Activated naive CD8-positive, alpha-beta T cell treated with anti-CD3 and anti-CD28 coated beads for 36 hours (primary cell): ENCODE data around the gene BCL6. TPM values are rescaled to one million over a fixed set of nuclear protein-coding genes. Genes with fewer than 3 reads are reported as not detected.
A peak's percentile ranks its signal among the peaks of the same experiment; 100 is the strongest.

Experiments
- DNase-seq: peaks from one replicate; pipeline ENCODE4 v3.0.0; 2021
- H3K27ac Mint-ChIP-seq: one replicate; pipeline ENCODE4 v1.8.0; 2022; ENCODE audit warnings: mild to moderate bottlenecking, moderate library complexity, mixed read lengths
- H3K27me3 Mint-ChIP-seq: one replicate; pipeline ENCODE4 v1.8.0; 2022; ENCODE audit warnings: mild to moderate bottlenecking, mixed read lengths
- H3K36me3 Mint-ChIP-seq: one replicate; pipeline ENCODE4 v1.8.0; 2021; ENCODE audit warnings: mild to moderate bottlenecking, mixed read lengths
- H3K4me1 Mint-ChIP-seq: one replicate; pipeline ENCODE4 v1.8.0; 2021; ENCODE audit warnings: mixed read lengths
- H3K4me3 Mint-ChIP-seq: one replicate; pipeline ENCODE4 v1.8.0; 2022; ENCODE audit warnings: mild to moderate bottlenecking, moderate library complexity, mixed read lengths
- H3K9me3 Mint-ChIP-seq: one replicate; pipeline ENCODE4 v1.8.0; 2022; ENCODE audit warnings: mixed read lengths
- total RNA-seq, 2 experiments: library from RNA; stranded (reverse); gene quantifications; one replicate each; pipeline ENCODE4 v1.2.3, GENCODE V29; 2021

BCL6 gene
- total RNA-seq, 2 experiments from 2014 or later = 8.0 to 8.9 TPM

DNA sequence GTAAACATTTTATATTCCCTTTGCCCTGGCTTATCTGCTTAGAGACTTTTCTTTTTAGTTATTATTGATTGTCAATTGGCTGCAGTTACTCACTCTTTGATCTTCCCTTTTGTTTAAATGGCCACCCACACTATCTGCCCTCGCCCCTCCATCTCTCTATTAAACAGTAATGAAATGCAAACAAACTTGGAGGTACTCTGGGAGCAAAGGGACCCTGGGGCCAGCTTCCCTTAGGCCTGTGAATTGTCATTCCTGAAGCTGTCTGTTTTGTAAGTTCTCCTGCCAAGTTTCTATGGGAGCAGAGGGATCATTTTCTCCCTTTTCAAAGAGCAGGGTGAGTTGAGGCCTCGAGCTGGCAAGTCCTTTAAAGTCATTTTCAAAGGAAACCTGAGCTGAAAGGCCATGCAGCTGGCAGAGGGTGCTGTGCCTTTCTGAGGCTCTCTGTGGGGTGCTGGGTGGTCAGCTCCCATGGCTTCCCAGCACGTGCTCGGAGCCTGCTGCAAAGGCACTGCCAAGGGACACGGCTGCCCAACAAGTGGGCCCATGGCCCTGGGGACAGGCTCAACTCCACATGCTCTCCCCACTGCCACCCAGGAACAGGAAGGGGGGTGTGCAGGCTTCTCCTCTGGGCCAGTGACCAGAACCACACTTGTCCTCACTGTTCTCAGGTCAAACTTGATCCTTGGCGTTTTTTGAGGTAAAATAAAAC is 25.5 kb downstream of the BCL6 start:
- no peak for DNase-seq
- Mint-ChIP-seq H3K36me3 (no peaks in the 10 kb centered on the region), H3K27me3 (no peaks in the 10 kb centered on the region), H3K27ac (no peak overlapping the region), H3K4me1 (no peaks in the 10 kb centered on the region), H3K9me3 (no peaks in the 10 kb centered on the region), H3K4me3 (no peak overlapping the region)

DNA sequence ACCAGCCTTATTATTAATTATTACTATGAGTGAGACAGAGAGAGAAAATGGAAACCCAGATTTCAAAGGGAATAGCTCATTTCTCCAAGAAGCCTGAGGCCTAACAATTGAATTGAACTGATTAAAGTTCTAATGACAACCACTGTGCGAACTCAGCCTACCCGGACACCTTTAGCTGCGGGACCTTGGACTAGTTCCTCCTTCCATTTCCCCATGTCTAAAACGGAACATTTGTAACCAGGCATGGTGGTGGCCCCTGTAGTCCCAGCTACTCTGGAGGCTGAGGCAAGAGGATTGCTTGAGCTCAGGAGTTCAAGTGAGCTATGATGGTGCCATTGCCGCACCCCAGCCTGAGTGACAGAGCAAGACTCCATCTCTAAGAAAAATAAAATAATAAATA is 26.5 kb downstream of the BCL6 start:
- Mint-ChIP-seq H3K36me3 (no peaks in the 10 kb centered on the region), H3K27ac (no peak overlapping the region), H3K9me3 (no peaks in the 10 kb centered on the region), H3K4me1 (peaks cover 7% of the 10 kb centered on the region), H3K4me3 (no peak overlapping the region), H3K27me3 (no peaks in the 10 kb centered on the region)
- DNase-seq = no peak

DNA sequence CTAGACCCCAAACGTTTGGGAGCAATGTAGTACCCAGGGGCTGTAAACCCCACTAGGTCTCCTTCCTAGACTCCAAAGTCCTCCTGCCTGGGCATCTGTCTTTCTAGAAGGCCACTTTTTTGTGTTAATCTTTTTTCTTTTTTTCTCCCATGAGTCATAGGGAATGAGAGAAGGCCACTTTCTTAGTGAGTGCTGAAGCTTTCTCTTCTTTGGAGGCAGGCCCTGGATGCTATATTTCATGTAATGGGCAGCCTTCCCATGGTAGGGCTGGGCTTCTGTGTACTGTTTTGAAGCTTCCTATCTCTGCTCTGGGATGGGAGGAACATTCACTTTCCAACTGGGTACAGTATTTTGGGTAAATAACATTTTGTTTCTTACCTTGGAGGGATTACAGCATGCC is 27.7 kb downstream of the BCL6 start:
- H3K9me3 Mint-ChIP-seq = no peaks in the 10 kb centered on the region
- no peak overlapping the region for H3K4me3 Mint-ChIP-seq
- H3K27me3 Mint-ChIP-seq = no peaks in the 10 kb centered on the region
- H3K4me1 Mint-ChIP-seq = peaks cover 8% of the 10 kb centered on the region
- no peaks in the 10 kb centered on the region for H3K36me3 Mint-ChIP-seq
- no peak for DNase-seq
- H3K27ac Mint-ChIP-seq = no peak overlapping the region

DNA sequence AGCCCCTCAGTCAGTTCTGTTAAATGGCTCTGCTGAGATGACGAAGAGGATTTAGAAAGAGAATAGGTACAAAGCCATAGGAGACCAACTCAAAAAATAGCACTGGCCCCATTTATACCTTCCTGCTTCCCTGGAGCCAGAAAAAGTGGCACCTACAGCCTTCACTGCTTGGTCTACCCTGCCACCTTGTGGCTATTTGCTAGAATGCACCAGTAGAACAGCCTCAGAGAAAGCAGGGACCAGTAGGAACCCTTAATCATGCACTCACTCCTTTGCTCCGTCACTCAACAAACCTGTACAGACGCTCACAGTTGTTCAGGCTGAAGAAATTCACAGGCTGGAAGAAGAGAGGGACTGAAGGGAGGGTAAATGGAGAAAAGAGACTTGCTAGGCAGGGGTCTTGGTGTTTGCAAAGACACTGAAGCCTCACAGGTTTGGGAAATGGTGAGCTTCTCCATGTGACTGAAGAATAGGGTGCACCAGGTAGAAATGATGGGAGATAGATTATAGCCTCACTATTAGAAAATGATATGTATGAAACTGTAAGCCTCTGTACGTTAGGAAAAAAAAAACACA is 30.8 kb downstream of the BCL6 start:
- Mint-ChIP-seq H3K27me3 (no peaks in the 10 kb centered on the region), H3K4me3 (no peak overlapping the region), H3K9me3 (no peaks in the 10 kb centered on the region), H3K36me3 (no peaks in the 10 kb centered on the region), H3K27ac (no peak overlapping the region), H3K4me1 (peaks cover 8% of the 10 kb centered on the region)
- DNase-seq = peak; percentile 63

DNA sequence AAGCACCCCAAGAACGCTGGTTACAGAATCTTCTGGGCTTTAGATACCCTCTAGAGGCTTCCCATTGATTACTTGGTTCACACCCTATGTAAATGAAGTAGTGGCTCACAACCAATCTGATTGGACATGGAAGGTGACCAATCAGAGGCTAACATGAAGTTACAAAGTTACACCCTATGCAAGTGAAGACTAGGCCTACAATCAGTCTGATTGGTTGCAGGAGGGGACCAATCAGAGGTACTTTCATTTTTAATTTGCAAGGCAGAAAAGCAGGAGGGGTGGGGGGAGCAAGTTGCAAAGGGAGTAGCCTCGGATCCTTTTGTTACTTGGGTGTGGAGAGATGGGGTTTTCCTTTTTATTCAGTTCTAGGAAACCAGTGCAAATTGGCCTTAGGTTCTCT is 31.8 kb downstream of the BCL6 start:
- no peak overlapping the region for H3K27ac Mint-ChIP-seq
- no peaks in the 10 kb centered on the region for H3K36me3 Mint-ChIP-seq

DNA sequence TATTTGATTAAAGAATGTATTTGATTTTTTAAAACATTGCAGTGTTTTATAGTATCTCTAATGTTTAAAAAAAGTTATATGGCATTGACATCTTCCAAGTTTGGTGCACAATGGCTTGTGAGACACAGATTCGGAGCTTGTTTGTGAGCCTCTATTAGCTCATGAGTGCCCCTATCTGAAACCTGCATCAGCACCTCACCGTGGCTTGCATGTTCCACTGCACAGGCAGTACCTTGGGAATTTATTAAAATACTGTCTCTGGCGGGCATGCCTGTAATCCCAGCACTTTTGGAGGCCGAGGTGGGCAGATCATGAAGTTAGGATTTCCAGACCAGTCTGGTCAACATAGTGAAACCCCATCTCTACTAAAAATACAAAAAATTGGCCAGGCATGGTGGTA is 36.1 kb downstream of the BCL6 start:
- H3K9me3 Mint-ChIP-seq = no peaks in the 10 kb centered on the region
- H3K4me1 Mint-ChIP-seq = peaks cover 4% of the 10 kb centered on the region

More for the DNA sequence above, 31.8 kb downstream of the BCL6 start:
- Mint-ChIP-seq H3K27me3 (no peaks in the 10 kb centered on the region), H3K4me3 (no peak overlapping the region), H3K9me3 (no peaks in the 10 kb centered on the region), H3K4me1 (peaks cover 8% of the 10 kb centered on the region)
- DNase-seq = no peak

DNA sequence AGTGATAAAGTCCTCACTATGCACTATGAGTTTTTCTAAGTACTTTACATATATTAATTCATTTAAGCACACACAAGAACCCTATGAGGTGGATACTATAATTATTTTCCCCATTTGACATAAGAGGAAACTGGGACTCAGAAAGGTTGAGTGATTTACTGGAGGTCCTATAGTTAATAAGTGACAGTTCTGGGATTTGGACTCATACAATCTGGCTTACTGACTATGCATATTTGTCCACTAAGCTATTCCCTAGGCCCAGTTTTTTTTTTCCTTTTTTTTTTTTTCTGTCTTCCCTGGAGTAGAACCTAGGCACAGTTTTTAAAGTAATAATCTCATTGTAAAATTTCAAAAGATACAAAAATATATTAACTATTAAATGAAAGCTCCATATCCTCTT is 36.6 kb downstream of the BCL6 start:
- H3K36me3 Mint-ChIP-seq = no peaks in the 10 kb centered on the region
- H3K27ac Mint-ChIP-seq = no peak overlapping the region
- no peak for DNase-seq
- no peaks in the 10 kb centered on the region for H3K27me3 Mint-ChIP-seq
- H3K4me3 Mint-ChIP-seq = no peak overlapping the region
- H3K9me3 Mint-ChIP-seq = no peaks in the 10 kb centered on the region
- H3K4me1 Mint-ChIP-seq = no peaks in the 10 kb centered on the region

More for the DNA sequence above, 36.1 kb downstream of the BCL6 start:
- Mint-ChIP-seq H3K27me3 (no peaks in the 10 kb centered on the region), H3K4me3 (no peak overlapping the region), H3K27ac (no peak overlapping the region), H3K36me3 (no peaks in the 10 kb centered on the region)
- DNase-seq = no peak

DNA sequence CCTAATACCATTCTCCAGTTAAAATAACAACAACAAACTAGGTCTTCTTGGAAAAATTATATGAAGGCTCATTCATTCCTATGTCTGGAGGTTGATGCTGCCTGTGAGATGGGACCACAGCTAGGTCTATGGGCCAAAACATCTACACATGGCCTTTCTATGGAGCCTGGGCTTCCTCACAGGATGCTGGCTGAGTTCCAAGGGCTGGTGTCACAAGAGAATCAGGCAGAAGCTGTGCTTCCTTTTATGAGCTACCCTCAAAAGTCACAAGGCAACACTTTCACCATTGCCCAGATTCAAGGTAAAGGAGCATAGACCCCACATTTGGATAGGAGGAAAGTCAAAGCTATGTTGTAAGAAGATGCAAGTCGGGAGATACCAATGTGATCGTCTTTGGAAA is 38.3 kb downstream of the BCL6 start:
- DNase-seq = no peak
- Mint-ChIP-seq H3K4me1 (no peaks in the 10 kb centered on the region), H3K36me3 (no peaks in the 10 kb centered on the region), H3K27ac (no peak overlapping the region), H3K4me3 (no peak overlapping the region), H3K9me3 (no peaks in the 10 kb centered on the region), H3K27me3 (no peaks in the 10 kb centered on the region)

DNA sequence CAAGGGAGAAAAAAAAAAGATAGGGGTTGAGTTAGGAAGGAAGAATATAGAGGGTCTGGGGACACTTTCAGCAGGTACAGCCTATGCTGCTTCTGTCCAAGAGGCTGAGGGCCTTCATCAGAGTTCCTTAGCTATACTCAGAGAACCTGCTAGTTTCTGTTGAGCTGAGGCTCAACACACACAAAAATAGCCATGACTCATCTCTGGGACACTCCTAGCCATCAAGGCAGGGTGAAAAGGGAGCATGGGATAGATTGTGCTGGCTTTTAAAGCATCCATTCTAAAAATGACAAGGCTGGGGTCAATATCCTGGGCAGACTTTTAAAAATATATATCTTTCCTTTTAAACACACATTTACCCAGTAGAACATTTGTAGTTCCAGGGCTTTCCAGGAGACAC is 40.1 kb downstream of the BCL6 start:
- H3K9me3 Mint-ChIP-seq = no peaks in the 10 kb centered on the region
- H3K27me3 Mint-ChIP-seq = no peaks in the 10 kb centered on the region
- no peaks in the 10 kb centered on the region for H3K36me3 Mint-ChIP-seq
- no peak for DNase-seq
- no peak overlapping the region for H3K27ac Mint-ChIP-seq
- H3K4me3 Mint-ChIP-seq = no peak overlapping the region
- no peaks in the 10 kb centered on the region for H3K4me1 Mint-ChIP-seq

DNA sequence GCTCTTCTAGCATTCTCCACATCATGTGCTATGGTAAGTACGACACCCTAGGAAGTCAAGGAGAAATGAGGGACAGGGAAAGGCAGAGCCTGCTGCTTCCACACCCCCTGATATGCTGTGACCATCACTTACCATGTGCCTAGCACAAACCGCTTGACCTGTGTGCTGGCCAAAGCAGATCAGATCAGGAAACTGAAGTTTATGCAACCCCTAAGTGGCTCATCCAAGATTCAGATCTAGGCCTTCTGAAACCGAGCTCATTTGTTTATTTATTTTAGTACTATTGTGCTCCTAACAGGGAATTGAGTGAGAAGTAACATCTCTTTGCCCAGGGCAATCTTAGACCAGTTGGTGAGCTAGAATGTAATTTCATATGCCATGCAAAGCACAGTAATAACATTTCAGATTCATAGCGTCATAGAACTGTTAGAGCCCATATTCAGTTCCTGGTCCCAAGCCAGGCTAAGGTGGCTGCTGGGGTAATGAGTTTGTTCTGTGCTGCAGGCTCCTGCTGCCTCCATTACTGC is 42.7 kb downstream of the BCL6 start, which contains the start of gene RTP2:
Gene RTP2, minus strand, starts transcription at position 51 of the 527 bp plus-strand sequence. CDS start 429 bp downstream, outside the sequence.
- no peaks in the 10 kb centered on the region for H3K27me3 Mint-ChIP-seq
- DNase-seq = no peak
- no peak within 1 kb of the TSS for H3K4me3 Mint-ChIP-seq

DNA sequence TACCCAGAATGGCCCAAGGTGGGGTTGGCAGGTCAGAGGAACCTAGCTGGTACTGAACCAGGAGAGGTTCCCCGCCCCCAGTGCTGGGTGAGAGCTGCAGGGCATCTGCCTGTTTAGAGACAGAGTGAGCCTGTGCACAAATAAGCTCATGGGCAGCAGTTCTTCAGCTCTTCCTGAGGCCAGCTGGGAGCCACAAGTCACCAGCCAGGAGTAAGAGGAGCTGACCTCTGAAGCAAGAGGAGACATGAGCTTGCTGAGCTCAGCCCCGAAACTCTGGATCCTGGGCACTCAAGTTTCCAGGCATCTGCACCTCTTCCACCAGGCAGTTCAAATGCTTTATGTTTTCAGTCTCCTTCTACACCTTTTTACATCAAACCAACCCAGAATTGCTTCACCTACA is 45.0 kb downstream of the BCL6 start:
- H3K4me3 Mint-ChIP-seq = no peak overlapping the region
- H3K4me1 Mint-ChIP-seq = no peaks in the 10 kb centered on the region
- H3K27me3 Mint-ChIP-seq = peaks cover 4% of the 10 kb centered on the region
- no peaks in the 10 kb centered on the region for H3K9me3 Mint-ChIP-seq
- no peak for DNase-seq
- no peak overlapping the region for H3K27ac Mint-ChIP-seq
- no peaks in the 10 kb centered on the region for H3K36me3 Mint-ChIP-seq

More for the DNA sequence above, 42.7 kb downstream of the BCL6 start, which contains the start of gene RTP2:
- Mint-ChIP-seq H3K27ac (no peak within 1 kb of the TSS), H3K9me3 (no peaks in the 10 kb centered on the region), H3K36me3 (no peaks in the 10 kb centered on the region), H3K4me1 (no peaks in the 10 kb centered on the region)

DNA sequence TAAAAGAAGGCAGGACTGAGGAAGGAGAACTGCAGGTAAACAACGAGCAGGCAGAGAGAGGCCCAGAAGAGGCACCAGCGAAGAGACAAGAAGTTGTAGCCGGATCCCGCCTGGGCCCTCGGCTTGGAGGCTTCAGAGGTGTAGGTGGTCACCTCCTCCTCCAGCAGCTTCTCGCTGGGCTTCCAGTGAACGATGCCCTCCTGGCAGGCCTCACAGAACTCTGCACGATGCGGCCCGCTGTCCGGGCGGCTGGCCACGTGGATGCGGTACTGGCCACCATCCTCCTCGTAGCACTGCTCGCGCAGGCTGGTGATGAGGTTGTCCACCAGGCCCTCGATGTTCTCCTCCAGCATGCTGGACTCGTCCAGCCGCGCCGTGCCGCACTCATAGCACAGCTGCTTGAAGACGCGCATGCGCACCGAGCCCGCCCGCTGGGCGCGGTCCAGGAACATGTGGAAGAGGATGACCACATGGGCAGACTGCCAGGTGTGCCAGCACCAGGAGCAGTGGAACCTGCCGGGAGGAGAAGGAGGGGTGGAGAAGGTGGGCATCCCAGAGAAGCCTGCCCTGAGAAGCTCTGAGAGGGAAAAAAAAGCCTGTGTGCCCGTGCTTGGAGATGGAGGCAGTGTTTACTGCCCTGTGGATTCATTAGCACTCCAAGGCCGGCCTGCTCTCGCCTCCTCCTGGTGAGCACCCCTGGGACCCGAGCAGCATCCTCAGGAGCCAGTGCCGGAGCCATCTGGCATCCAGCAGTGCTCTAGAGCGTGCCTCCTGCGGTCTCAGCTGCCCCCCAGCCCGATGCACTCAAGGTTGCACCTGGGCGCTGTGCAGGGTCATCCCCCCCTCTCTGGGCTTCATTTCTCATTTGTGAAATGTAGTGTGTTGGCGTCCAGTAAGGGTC is 46.5 kb downstream of the BCL6 start:
- Mint-ChIP-seq H3K9me3 (no peaks in the 10 kb centered on the region), H3K36me3 (no peaks in the 10 kb centered on the region), H3K4me1 (no peaks in the 10 kb centered on the region), H3K27me3 (peaks cover 15% of the 10 kb centered on the region), H3K4me3 (no peak overlapping the region), H3K27ac (no peak overlapping the region)
- DNase-seq = no peak

DNA sequence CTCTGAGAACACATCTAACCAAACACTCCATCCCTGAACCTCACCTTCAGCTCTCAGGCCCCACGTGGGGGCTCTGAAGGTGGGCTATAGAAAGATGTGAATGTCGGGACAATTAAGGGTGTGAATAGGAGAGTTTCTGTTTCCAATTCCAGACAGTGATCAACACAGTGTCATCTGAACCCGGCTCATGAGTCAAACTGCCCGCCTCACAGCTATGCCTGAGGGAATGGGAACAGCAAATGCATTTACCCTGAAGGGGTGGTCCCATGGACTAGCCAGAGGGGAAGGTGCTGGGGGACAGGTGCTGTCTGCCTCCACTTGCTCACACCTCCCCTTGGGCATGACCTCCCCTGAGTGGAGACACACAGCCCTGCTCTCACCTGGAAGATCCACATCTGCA is 49.2 kb downstream of the BCL6 start:
- H3K27ac Mint-ChIP-seq = no peak overlapping the region
- DNase-seq = no peak
- peaks cover 27% of the 10 kb centered on the region for H3K27me3 Mint-ChIP-seq
- H3K4me1 Mint-ChIP-seq = no peaks in the 10 kb centered on the region
- H3K9me3 Mint-ChIP-seq = no peaks in the 10 kb centered on the region
- no peaks in the 10 kb centered on the region for H3K36me3 Mint-ChIP-seq
- no peak overlapping the region for H3K4me3 Mint-ChIP-seq

DNA sequence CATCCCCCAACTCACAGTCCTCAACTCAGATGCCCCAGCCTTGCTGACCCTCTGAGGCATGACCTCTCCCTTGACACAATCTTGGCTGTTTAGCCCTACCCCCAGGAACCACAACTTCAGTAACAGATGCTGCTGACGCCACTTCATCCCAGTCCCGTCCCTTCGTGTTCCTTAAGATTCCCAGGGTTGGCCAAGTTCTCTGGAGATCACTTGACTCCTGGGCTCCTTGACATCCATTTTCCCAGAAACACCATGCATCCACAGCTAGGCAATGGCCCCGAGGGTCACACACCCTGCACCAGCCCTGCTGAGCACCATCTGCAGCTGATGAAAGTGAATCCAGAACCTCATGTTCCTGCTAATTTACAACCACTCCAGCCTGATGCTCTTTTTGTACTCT is 49.8 kb downstream of the BCL6 start:
- no peaks in the 10 kb centered on the region for H3K4me1 Mint-ChIP-seq

DNA sequence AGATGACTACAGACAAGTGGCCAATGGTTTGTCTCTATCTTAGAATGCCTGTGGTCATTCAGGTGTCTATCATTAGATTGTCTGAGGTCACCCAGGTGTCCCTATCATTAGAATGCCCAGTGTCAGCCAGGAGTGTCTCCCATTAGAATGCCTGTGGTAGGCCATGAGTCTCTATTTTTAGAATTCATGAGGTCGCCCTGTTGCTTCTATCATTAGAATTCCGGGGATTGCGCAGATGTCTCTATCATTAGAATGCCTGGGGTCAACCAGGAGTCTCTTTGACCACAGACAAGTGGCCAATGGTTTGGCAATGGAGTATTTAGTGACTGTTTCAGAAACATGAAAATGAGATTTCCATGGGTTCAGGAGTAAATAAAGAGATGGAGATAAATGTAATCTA is 50.5 kb downstream of the BCL6 start:
- Mint-ChIP-seq H3K9me3 (no peaks in the 10 kb centered on the region), H3K36me3 (no peaks in the 10 kb centered on the region), H3K27me3 (peaks cover 30% of the 10 kb centered on the region), H3K4me1 (no peaks in the 10 kb centered on the region), H3K27ac (no peak overlapping the region), H3K4me3 (no peak overlapping the region)
- DNase-seq = no peak

More for the DNA sequence above, 49.8 kb downstream of the BCL6 start:
- DNase-seq = no peak
- Mint-ChIP-seq H3K4me3 (no peak overlapping the region), H3K9me3 (no peaks in the 10 kb centered on the region), H3K27ac (no peak overlapping the region), H3K36me3 (no peaks in the 10 kb centered on the region), H3K27me3 (peaks cover 30% of the 10 kb centered on the region)
